Keratinocyte (primary cell): ENCODE measurements around the gene GRM3. TPM values are rescaled to one million over a fixed set of nuclear protein-coding genes. Genes with fewer than 3 reads are reported as not detected.

Experiments
- DNase-seq: peaks from one replicate; pipeline ENCODE4 v3.0.0-alpha.2; 2011; ENCODE audit warnings: low read depth, missing footprints, low spot score
- FAIRE-seq: peaks from 2 replicates; lab custom pipeline; 2011; peaks lifted over from hg19 to GRCh38; lab: Jason Lieb, UNC
- H2AFZ ChIP-seq: 2 replicates; pipeline ENCODE4 v1.6.0; 2012; ENCODE audit warnings: low read length, control low read depth, inconsistent platforms; ENCODE audit not compliant: control insufficient read depth
- H3K27ac ChIP-seq: 2 replicates; pipeline ENCODE4 v1.5.1; 2011; ENCODE audit warnings: low read length; ENCODE audit not compliant: control insufficient read depth, insufficient read depth
- H3K27me3 ChIP-seq: 3 replicates; pipeline ENCODE4 v1.6.0; 2011; ENCODE audit warnings: low read length; ENCODE audit not compliant: control insufficient read depth, insufficient read depth; ENCODE audit errors: extremely low read depth
- H3K36me3 ChIP-seq, 2 experiments: 2 replicates in 1 of 2; 3 replicates in 1 of 2; pipeline ENCODE4 v1.5.1; 2011; ENCODE audit warnings: low read length in 2 of 2, mild to moderate bottlenecking in 1 of 2; ENCODE audit not compliant: control insufficient read depth in 2 of 2, insufficient read depth in 2 of 2; ENCODE audit errors: extremely low read depth in 1 of 2
- H3K4me1 ChIP-seq: 3 replicates; pipeline ENCODE4 v1.5.1; 2011; ENCODE audit warnings: low read length; ENCODE audit not compliant: control insufficient read depth, insufficient read depth; ENCODE audit errors: extremely low read depth
- H3K4me2 ChIP-seq: 3 replicates; pipeline ENCODE4 v1.6.0; 2011; ENCODE audit warnings: low read depth, low read length; ENCODE audit not compliant: control insufficient read depth, insufficient read depth; ENCODE audit errors: extremely low read depth
- H3K4me3 ChIP-seq, 3 experiments: fragments of 200-600 bp in 1 of 3; sonication (generic) in 1 of 3; 2 replicates in 2 of 3; 3 replicates in 1 of 3; pipeline ENCODE4 v1.5.1; 2011 to 2016; ENCODE audit warnings: low read length in 3 of 3, mild to moderate bottlenecking in 3 of 3, control low read depth in 2 of 3, inconsistent platforms in 1 of 3, low read depth in 1 of 3, mixed read lengths in 1 of 3, mixed run types in 1 of 3, moderate library complexity in 1 of 3; ENCODE audit not compliant: control insufficient read depth in 2 of 3, insufficient read depth in 2 of 3; ENCODE audit errors: extremely low read depth in 1 of 3
- H3K79me2 ChIP-seq: 2 replicates; pipeline ENCODE4 v1.6.0; 2012; ENCODE audit warnings: low read length; ENCODE audit not compliant: control insufficient read depth, insufficient read depth
- H3K9ac ChIP-seq: 3 replicates; pipeline ENCODE4 v1.6.0; 2011; ENCODE audit warnings: low read length; ENCODE audit not compliant: control insufficient read depth, insufficient read depth; ENCODE audit errors: extremely low read depth
- H3K9me1 ChIP-seq: 3 replicates; pipeline ENCODE4 v1.6.0; 2011; ENCODE audit warnings: low read length; ENCODE audit not compliant: control insufficient read depth, insufficient read depth; ENCODE audit errors: extremely low read depth
- H3K9me3 ChIP-seq: 2 replicates; pipeline ENCODE4 v1.5.1; 2012; ENCODE audit warnings: low read depth, low read length; ENCODE audit not compliant: control insufficient read depth
- H4K20me1 ChIP-seq: 3 replicates; pipeline ENCODE4 v1.6.0; 2011; ENCODE audit warnings: low read length; ENCODE audit not compliant: control insufficient read depth, insufficient read depth; ENCODE audit errors: extremely low read depth
- EZH2 ChIP-seq: IDR thresholded peaks from one replicate; pipeline ENCODE4 v1.6.1; 2012; ENCODE audit warnings: inconsistent platforms, mild to moderate bottlenecking, low read length, moderate library complexity
- dilution Hi-C: fragments of 300-500 bp; cut with MboI; formaldehyde crosslinking; loops from one replicate; pipeline ENCODE4 v1.7.0; 2020; ENCODE audit warnings: low sequenced_read_pairs; ENCODE audit not compliant: extremely low pct_ligation_motif_present
- polyA plus RNA-seq, 5 experiments: library from polyadenylated mRNA; depleted of rRNA in 3 of 5; stranded (reverse) in 3 of 5; stranded (forward) in 1 of 5; unstranded in 1 of 5; fragments of >200 nt; gene quantifications; 1 replicate in 1 of 5; 2 replicates in 3 of 5; 3 replicates in 1 of 5; pipeline versions ENCODE4 v1.2.1 to v1.2.3, GENCODE V29; 2011 to 2012; ENCODE audit warnings: missing spikeins in 2 of 5, low read depth in 1 of 5, low replicate concordance in 1 of 5
- TF ChIP-seq, protein P1 (sequence below), 3 experiments: IDR thresholded peaks in 1 of 3; conservative IDR thresholded peaks in 1 of 3; optimal IDR thresholded peaks in 1 of 3; 2 replicates in 2 of 3; 3 replicates in 1 of 3; pipeline versions ENCODE3 to v1.5.1; 2011; ENCODE audit warnings: low read length in 3 of 3, mild to moderate bottlenecking in 3 of 3, moderate library complexity in 2 of 3, control low read depth in 1 of 3, inconsistent platforms in 1 of 3; ENCODE audit not compliant: insufficient read depth in 2 of 3; ENCODE audit errors: extremely low read depth in 1 of 3

Gene GRM3
- polyA plus RNA-seq, 1 donor (not counting 4 experiments of a cell fraction or from before 2014, with no cell fraction given) = not detected

DNA sequence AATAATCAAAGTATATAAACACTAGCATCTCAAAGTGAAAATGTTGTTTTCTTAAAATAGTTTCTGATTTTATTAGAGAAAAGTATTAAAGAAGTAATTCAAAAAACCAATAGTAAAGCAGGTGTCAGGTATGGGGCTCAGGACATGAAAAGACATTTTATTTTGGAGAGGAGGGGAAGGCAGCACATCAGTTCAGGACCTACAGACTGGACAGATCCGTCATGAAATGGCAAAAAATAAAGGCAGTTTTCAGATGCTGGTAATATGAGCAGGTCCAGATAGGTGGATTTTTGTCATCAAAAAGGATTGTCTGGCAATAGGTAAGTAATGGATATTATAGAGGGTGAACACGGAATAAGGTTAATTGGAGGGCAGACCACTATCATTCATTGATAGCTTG is 49.0 kb downstream of the GRM3 start:
- no peak for DNase-seq
- H3K27me3 ChIP-seq = no peaks in the 10 kb centered on the region
- H4K20me1 ChIP-seq = no peaks in the 10 kb centered on the region
- no peak for TF ChIP-seq EZH2
- TF ChIP-seq, protein P1, sequence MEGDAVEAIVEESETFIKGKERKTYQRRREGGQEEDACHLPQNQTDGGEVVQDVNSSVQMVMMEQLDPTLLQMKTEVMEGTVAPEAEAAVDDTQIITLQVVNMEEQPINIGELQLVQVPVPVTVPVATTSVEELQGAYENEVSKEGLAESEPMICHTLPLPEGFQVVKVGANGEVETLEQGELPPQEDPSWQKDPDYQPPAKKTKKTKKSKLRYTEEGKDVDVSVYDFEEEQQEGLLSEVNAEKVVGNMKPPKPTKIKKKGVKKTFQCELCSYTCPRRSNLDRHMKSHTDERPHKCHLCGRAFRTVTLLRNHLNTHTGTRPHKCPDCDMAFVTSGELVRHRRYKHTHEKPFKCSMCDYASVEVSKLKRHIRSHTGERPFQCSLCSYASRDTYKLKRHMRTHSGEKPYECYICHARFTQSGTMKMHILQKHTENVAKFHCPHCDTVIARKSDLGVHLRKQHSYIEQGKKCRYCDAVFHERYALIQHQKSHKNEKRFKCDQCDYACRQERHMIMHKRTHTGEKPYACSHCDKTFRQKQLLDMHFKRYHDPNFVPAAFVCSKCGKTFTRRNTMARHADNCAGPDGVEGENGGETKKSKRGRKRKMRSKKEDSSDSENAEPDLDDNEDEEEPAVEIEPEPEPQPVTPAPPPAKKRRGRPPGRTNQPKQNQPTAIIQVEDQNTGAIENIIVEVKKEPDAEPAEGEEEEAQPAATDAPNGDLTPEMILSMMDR (optimal IDR thresholded peaks at IDR 0.05 in 1 of 3, IDR thresholded peaks at IDR 0.05 in 1 of 3, conservative IDR thresholded peaks at IDR 0.05 in 1 of 3; ENCODE audit: extremely low read depth in 1 of 3, insufficient read depth in 2 of 3, low read length in 3 of 3) = no peak
- no peak overlapping the region for H2AFZ ChIP-seq
- no peak overlapping the region for H3K9ac ChIP-seq
- no peaks in the 10 kb centered on the region for H3K36me3 ChIP-seq
- H3K27ac ChIP-seq = no peak overlapping the region
- H3K4me1 ChIP-seq = no peaks in the 10 kb centered on the region
- no peaks in the 10 kb centered on the region for H3K9me3 ChIP-seq
- no peaks in the 10 kb centered on the region for H3K79me2 ChIP-seq
- no peak for FAIRE-seq
- no peak overlapping the region for H3K4me3 ChIP-seq
- dilution Hi-C loops = no loop called here
- no peak overlapping the region for H3K4me2 ChIP-seq
- H3K9me1 ChIP-seq = no peaks in the 10 kb centered on the region

DNA sequence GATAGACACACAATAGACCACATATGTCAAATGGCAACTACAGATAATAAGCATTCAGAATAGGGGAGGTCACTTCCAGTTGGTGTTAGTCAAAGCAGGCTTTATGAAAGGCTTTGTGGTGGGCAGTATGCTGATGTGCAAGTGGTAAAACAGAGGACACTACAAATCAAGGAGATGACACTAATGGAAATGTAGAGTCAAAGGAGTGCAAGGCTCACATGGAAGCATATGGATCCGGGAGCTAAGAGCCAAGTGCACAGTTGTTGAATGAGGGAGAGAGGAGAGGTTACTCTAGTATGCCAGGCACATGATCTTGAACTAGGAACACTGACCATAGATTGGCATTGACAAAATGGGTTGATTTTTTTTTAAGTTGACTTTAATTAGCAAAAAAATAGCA is 62.7 kb downstream of the GRM3 start:
- Histone ChIP-seq H3K4me2 (no peak overlapping the region), H3K36me3 (no peaks in the 10 kb centered on the region), H4K20me1 (no peaks in the 10 kb centered on the region), H2AFZ (no peak overlapping the region), H3K9ac (no peak overlapping the region), H3K27me3 (no peaks in the 10 kb centered on the region), H3K79me2 (no peaks in the 10 kb centered on the region), H3K4me1 (no peaks in the 10 kb centered on the region), H3K9me3 (no peaks in the 10 kb centered on the region), H3K9me1 (no peaks in the 10 kb centered on the region), H3K4me3 (no peak overlapping the region), H3K27ac (no peak overlapping the region)
- dilution Hi-C loops = no loop called here
- no peak for DNase-seq
- FAIRE-seq = no peak
- TF ChIP-seq, protein P1 (optimal IDR thresholded peaks at IDR 0.05 in 1 of 3, IDR thresholded peaks at IDR 0.05 in 1 of 3, conservative IDR thresholded peaks at IDR 0.05 in 1 of 3; ENCODE audit: extremely low read depth in 1 of 3, insufficient read depth in 2 of 3, low read length in 3 of 3) = no peak
- no peak for TF ChIP-seq EZH2
